Sigmoid colon (tissue), 7 donors: Measurements from ENCODE around the gene CDX2. TPM values are rescaled to one million over a fixed set of nuclear protein-coding genes. Genes with fewer than 3 reads are reported as not detected.

ENCODE experiments used
- DNase-seq: peaks from one replicate; pipeline ENCODE4 v3.0.0-alpha.2; 2019
- H3K27ac ChIP-seq, 4 donors: fragments of 200-600 bp; sonication (generic); one replicate each; pipeline ENCODE4 v1.5.1; 2016 to 2019; ENCODE audit warnings: mild to moderate bottlenecking in 1 of 4
- H3K27me3 ChIP-seq, 3 donors: fragments of 200-600 bp; sonication (generic); one replicate each; pipeline ENCODE4 v1.5.1; 2019; ENCODE audit warnings: mild to moderate bottlenecking in 1 of 3
- H3K36me3 ChIP-seq, 4 donors: fragments of 200-600 bp; sonication (generic); one replicate each; pipeline ENCODE4 v1.5.1; 2016 to 2019
- H3K4me1 ChIP-seq, 4 donors: fragments of 200-600 bp; sonication (generic); one replicate each; pipeline ENCODE4 v1.5.1; 2017 to 2019
- H3K4me3 ChIP-seq, 4 donors: fragments of 200-600 bp; sonication (generic); one replicate each; pipeline ENCODE4 v1.5.1; 2017 to 2019; ENCODE audit warnings: mild to moderate bottlenecking in 2 of 4, moderate library complexity in 1 of 4
- H3K9me3 ChIP-seq, 4 donors: fragments of 200-600 bp in 3 of 4; sonication (generic) in 3 of 4; one replicate each; pipeline versions ENCODE4 v1.5.1 to v1.6.1; 2013 to 2019
- EP300 ChIP-seq, 4 donors: sonication (generic); formaldehyde crosslinking; IDR thresholded peaks; one replicate each; pipeline ENCODE4 v1.6.1; 2017; ENCODE audit warnings: antibody characterized with exemption in 4 of 4
- POLR2A ChIP-seq, 2 donors: fragments of 450-650 bp; IDR thresholded peaks; one replicate each; pipeline ENCODE4 v1.6.1; 2016; ENCODE audit warnings: antibody characterized with exemption in 2 of 2, mild to moderate bottlenecking in 2 of 2, moderate library complexity in 2 of 2
- POLR2AphosphoS5 ChIP-seq, 4 donors: sonication (generic); formaldehyde crosslinking; IDR thresholded peaks; one replicate each; pipeline ENCODE4 v1.6.1; 2017; ENCODE audit warnings: antibody characterized with exemption in 4 of 4
- WGBS, 2 donors: extraction: QIAGEN DNeasy Blood & Tissue Kit; methylation state at CpG; one replicate each; pipeline ENCODE4 v1.1.7; 2013; 5-methylcytosine and 5-hydroxymethylcytosine counted together
- intact Hi-C: fragments of 100-400 bp; cut with DNase I; formaldehyde crosslinking; loops from one replicate; pipeline ENCODE4 v1.15.1; 2023
- polyA plus RNA-seq, 3 donors: library from polyadenylated mRNA; stranded (reverse); fragments of 200-250 nt; gene quantifications; one replicate each; pipeline ENCODE4 v1.2.3, GENCODE V29; 2013
- total RNA-seq, 4 donors: library from RNA; depleted of rRNA; stranded (reverse); fragments of >200 nt; gene quantifications; one replicate each; pipeline ENCODE4 v1.1.0, GENCODE V29; 2016
- TF ChIP-seq, protein P1 (sequence below), 4 experiments: fragments of 450-650 bp in 3 of 4; fragments of 200-600 bp in 1 of 4; IDR thresholded peaks; one replicate each; pipeline ENCODE4 v1.5.1; 2016 to 2019; ENCODE audit warnings: antibody characterized with exemption in 4 of 4, mild to moderate bottlenecking in 3 of 4, moderate library complexity in 2 of 4
- donor health status: healthy with polysubstance abuse.
- donor health status: Bipolar disorder and iron deficiency.
- donor health status: healthy.

Gene CDX2
- total and polyA plus RNA-seq, 7 donors = 146 to 220 (median 168) TPM; not detected in 4

DNA sequence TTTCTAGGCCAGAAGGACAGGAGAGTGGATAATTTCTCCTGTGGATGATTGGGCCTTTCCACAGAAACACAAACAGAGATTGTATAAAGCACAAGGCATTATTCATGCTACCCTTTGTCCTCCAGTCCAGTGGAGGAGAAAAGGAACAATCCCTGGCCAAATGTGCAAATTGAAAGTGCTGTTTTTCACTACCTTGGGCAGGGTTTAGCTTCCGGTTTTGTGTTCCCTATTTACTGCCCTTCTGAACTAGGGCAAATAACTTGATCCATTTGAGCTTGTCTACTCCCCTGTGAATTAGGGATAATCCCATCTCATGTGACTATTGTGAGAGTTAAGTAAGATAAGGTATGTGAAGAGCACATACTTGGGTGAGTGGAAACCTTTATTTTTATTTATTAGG lies 36.0 kb downstream of the CDX2 start:
- no peak for DNase-seq
- TF ChIP-seq, protein P1, sequence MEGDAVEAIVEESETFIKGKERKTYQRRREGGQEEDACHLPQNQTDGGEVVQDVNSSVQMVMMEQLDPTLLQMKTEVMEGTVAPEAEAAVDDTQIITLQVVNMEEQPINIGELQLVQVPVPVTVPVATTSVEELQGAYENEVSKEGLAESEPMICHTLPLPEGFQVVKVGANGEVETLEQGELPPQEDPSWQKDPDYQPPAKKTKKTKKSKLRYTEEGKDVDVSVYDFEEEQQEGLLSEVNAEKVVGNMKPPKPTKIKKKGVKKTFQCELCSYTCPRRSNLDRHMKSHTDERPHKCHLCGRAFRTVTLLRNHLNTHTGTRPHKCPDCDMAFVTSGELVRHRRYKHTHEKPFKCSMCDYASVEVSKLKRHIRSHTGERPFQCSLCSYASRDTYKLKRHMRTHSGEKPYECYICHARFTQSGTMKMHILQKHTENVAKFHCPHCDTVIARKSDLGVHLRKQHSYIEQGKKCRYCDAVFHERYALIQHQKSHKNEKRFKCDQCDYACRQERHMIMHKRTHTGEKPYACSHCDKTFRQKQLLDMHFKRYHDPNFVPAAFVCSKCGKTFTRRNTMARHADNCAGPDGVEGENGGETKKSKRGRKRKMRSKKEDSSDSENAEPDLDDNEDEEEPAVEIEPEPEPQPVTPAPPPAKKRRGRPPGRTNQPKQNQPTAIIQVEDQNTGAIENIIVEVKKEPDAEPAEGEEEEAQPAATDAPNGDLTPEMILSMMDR (IDR thresholded peaks at IDR 0.05) = no peak
- TF ChIP-seq POLR2A (IDR thresholded peaks at IDR 0.05) = no peak
- no peak for TF ChIP-seq POLR2AphosphoS5 (IDR thresholded peaks at IDR 0.05)
- no peak for TF ChIP-seq EP300 (IDR thresholded peaks at IDR 0.05)
- intact Hi-C loops = no loop called here
- Histone ChIP-seq H3K4me3 (no peak overlapping the region), H3K36me3 (no peaks in the 10 kb centered on the region), H3K9me3 (no peaks in the 10 kb centered on the region), H3K27ac (no peak overlapping the region), H3K4me1 (no peaks in the 10 kb centered on the region), H3K27me3 (peaks cover 20 to 55% (median 36%) of the 10 kb centered on the region in 3 donors)
- WGBS, 2 donors = 55 to 60% methylated on average over 1 of the region's 1 CpG

DNA sequence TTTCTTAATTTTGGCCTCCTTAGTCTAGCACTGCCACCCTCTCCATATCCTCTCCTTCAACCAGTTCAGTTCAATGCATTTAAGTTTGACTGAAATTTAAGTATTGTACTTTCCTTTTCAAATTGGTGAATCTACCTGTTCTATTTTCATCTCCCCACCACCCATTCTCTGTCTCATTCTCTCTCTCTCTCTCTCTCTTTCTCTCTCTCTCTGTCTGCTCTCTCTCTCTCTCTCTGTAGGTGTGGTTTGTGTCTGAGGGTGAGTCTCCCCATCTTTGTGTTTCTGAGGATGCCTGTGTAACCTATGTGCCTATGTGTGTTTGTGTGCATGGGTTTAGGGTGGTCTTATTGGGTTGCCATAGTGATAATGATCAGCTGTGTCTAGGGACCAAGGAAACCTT lies 39.2 kb downstream of the CDX2 start:
- H3K4me1 ChIP-seq = peaks cover 0 to 11% (median 5%) of the 10 kb centered on the region in 4 donors
- no peaks in the 10 kb centered on the region for H3K9me3 ChIP-seq
- H3K27me3 ChIP-seq = peaks cover 40 to 88% (median 68%) of the 10 kb centered on the region in 3 donors
- no peak for TF ChIP-seq EP300 (IDR thresholded peaks at IDR 0.05)
- TF ChIP-seq, protein P1 (IDR thresholded peaks at IDR 0.05) = no peak
- TF ChIP-seq POLR2A (IDR thresholded peaks at IDR 0.05) = no peak
- TF ChIP-seq POLR2AphosphoS5 (IDR thresholded peaks at IDR 0.05) = no peak
- intact Hi-C loops = no loop called here
- DNase-seq = no peak
- H3K27ac ChIP-seq = no peak overlapping the region
- no peaks in the 10 kb centered on the region for H3K36me3 ChIP-seq
- H3K4me3 ChIP-seq = no peak overlapping the region

DNA sequence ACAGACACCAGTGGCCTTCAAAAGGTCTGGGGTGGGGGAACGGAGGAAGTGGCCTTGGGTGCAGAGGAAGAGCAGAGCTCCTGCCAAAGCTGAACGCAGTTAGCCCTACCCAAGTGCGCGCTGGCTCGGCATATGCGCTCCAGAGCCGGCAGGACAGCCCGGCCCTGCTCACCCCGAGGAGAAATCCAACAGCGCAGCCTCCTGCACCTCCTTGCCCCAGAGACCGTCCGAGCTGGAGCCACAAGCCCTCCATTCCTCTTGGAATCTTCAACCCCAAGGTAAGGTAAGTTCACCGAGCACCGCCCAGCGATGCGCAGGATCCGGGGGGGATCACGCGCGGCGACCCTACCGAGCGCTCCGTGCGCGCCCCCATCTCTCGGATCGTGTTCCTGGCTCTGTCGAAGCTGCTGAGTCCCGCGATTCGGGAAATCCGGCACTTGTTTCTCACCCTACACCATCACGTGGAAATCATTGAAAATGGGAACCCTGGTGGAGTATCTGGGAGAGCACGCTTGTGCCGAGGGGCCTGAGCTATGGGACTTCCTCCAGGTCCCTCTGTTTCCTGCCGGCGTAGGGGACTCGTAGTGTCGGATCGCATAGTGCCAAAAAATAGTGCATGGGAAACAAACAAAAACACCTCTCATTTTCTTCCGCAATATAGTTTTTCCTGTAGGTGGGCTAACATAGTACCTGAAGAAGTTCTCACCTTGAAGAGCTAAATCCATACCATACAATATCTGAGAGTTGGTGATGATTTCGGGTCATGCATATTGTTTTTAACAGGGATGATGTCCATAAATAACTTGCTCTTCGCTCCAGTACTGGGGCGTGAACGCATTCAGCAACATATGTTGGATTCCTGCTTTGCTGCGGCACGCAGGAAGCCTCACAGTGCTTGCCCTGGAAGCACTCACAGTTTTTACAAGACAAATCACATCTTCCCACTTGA lies 40.0 kb downstream of the CDX2 start:
- no peaks in the 10 kb centered on the region for H3K36me3 ChIP-seq
- H3K27ac ChIP-seq = no peak overlapping the region
- DNase-seq = no peak
- peaks cover 47 to 96% (median 76%) of the 10 kb centered on the region in 3 donors for H3K27me3 ChIP-seq
- peaks cover 0 to 15% (median 10%) of the 10 kb centered on the region in 4 donors for H3K4me1 ChIP-seq
- 8 to 18% methylated on average over 48 of the region's 48 CpGs for WGBS, 2 donors
- TF ChIP-seq, protein P1 (IDR thresholded peaks at IDR 0.05) = no peak
- TF ChIP-seq POLR2A (IDR thresholded peaks at IDR 0.05) (no peak), EP300 (IDR thresholded peaks at IDR 0.05) (no peak), POLR2AphosphoS5 (IDR thresholded peaks at IDR 0.05) (no peak)
- intact Hi-C loops = no loop called here
- H3K4me3 ChIP-seq = no peak overlapping the region
- H3K9me3 ChIP-seq = no peaks in the 10 kb centered on the region

DNA sequence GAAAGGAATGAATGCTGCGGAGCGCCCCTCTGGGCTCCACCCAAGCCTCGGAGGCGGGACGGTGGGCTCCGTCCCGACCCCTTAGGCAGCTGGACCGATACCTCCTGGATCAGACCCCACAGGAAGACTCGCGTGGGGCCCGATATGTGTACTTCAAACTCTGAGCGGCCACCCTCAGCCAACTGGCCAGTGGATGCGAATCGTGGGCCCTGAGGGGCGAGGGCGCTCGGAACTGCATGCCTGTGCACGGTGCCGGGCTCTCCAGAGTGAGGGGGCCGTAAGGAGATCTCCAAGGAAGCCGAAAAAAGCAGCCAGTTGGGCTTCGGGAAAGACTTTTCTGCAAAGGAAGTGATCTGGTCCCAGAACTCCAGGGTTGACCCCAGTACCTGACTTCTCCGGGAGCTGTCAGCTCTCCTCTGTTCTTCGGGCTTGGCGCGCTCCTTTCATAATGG lies 40.7 kb downstream of the CDX2 start:
- intact Hi-C loops = no loop called here
- WGBS, 2 donors = 7 to 12% methylated on average over 26 of the region's 26 CpGs
- DNase-seq = no peak
- Histone ChIP-seq H3K27ac (no peak overlapping the region), H3K4me1 (peaks cover 0 to 18% (median 13%) of the 10 kb centered on the region in 4 donors), H3K36me3 (no peaks in the 10 kb centered on the region), H3K4me3 (no peak overlapping the region), H3K9me3 (no peaks in the 10 kb centered on the region), H3K27me3 (peaks cover 54 to 100% (median 75%) of the 10 kb centered on the region in 3 donors)
- TF ChIP-seq, protein P1 (IDR thresholded peaks at IDR 0.05) = no peak
- no peak for TF ChIP-seq EP300 (IDR thresholded peaks at IDR 0.05)
- no peak for TF ChIP-seq POLR2A (IDR thresholded peaks at IDR 0.05)
- no peak for TF ChIP-seq POLR2AphosphoS5 (IDR thresholded peaks at IDR 0.05)
